GM12801 (cell line): ENCODE results near the gene SLC35A1.

Source experiments
- TF ChIP-seq, protein P1 (sequence below): IDR thresholded peaks from one replicate; pipeline ENCODE4 v1.5.1; 2011; ENCODE audit warnings: control low read depth; ENCODE audit not compliant: insufficient read length; ENCODE audit errors: extremely low read depth

SLC35A1 gene

DNA sequence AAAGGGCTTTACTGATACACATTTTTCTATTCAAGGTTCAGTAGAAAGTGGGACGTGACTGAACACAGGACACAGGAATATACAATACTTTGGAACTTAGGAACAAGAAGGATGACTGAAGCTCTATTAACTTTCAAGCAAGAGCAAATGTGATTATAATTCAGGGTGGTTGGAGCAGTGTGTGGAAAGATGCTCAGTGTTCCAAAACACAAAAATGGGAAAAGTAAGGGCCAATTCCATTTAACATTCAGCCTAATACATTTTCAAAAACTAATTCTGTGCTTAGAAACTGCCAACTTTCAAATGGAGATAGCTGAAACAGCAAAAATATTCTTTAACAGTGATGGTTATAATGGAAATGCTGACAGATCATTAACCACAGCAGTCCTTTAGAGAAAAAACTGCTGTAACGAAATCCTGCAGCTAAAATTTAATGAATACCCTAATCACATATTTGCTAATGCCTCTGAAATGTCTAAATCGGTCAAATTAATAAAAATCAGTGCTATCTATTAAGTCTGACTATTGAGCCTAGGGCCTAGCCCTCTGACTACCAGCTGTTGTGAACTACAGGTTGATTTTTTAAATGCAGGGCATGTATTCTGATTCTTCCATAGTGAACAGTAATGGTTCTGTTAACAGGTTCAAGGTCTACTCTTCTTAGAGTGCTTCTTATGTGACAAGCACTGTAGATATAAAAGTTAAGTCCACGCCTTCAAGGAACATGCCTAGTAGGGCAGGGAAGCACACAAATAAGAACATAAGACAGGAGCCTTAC, 71.1 kb downstream of the SLC35A1 start:
- TF ChIP-seq, protein P1, sequence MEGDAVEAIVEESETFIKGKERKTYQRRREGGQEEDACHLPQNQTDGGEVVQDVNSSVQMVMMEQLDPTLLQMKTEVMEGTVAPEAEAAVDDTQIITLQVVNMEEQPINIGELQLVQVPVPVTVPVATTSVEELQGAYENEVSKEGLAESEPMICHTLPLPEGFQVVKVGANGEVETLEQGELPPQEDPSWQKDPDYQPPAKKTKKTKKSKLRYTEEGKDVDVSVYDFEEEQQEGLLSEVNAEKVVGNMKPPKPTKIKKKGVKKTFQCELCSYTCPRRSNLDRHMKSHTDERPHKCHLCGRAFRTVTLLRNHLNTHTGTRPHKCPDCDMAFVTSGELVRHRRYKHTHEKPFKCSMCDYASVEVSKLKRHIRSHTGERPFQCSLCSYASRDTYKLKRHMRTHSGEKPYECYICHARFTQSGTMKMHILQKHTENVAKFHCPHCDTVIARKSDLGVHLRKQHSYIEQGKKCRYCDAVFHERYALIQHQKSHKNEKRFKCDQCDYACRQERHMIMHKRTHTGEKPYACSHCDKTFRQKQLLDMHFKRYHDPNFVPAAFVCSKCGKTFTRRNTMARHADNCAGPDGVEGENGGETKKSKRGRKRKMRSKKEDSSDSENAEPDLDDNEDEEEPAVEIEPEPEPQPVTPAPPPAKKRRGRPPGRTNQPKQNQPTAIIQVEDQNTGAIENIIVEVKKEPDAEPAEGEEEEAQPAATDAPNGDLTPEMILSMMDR: no peak

GRCh38 chr6:87544474-87544735, 71.6 kb downstream of the SLC35A1 start:
- TF ChIP-seq, protein P1: no peak

GRCh38 chr6:87551799-87552198, 79.0 kb downstream of the SLC35A1 start:
- TF ChIP-seq, protein P1: no peak

- TF ChIP-seq, protein P1: no peak
Observed at GRCh38 chr6:87553159-87553765, 80.5 kb downstream of the SLC35A1 start.

GRCh38 chr6:87555506-87555905, 82.7 kb downstream of the SLC35A1 start:
- TF ChIP-seq, protein P1: no peak

GRCh38 chr6:87558446-87558845, 85.7 kb downstream of the SLC35A1 start:
- TF ChIP-seq, protein P1: no peak

GRCh38 chr6:87561017-87561416, 88.2 kb downstream of the SLC35A1 start:
- TF ChIP-seq, protein P1: no peak
